Vagina (tissue), 2 donors: ENCODE results near the gene RELCH. TPM values are rescaled to one million over a fixed set of nuclear protein-coding genes. Genes with fewer than 3 reads are reported as not detected.

Experiments used
- DNase-seq, 2 donors: peaks; one replicate each; pipeline ENCODE4 v3.0.0-alpha.2; 2017; ENCODE audit errors: extremely low spot score in 2 of 2
- H3K27ac ChIP-seq: fragments of 200-600 bp; sonication (generic); one replicate; pipeline ENCODE4 v1.5.1; 2019
- H3K27me3 ChIP-seq: fragments of 200-600 bp; sonication (generic); one replicate; pipeline ENCODE4 v1.5.1; 2019
- H3K36me3 ChIP-seq, 2 donors: fragments of 200-600 bp; sonication (generic); one replicate each; pipeline ENCODE4 v1.5.1; 2017 to 2019
- H3K4me1 ChIP-seq: fragments of 200-600 bp; sonication (generic); one replicate; pipeline ENCODE4 v1.5.1; 2019
- H3K4me3 ChIP-seq, 2 donors: fragments of 200-600 bp; sonication (generic); 1 replicate in 1 of 2; 2 replicates in 1 of 2; pipeline ENCODE4 v1.5.1; 2016 to 2019
- H3K9me3 ChIP-seq: fragments of 200-600 bp; sonication (generic); one replicate; pipeline ENCODE4 v1.5.1; 2019
- POLR2A ChIP-seq, 2 donors: fragments of 450-650 bp; IDR thresholded peaks; one replicate each; pipeline ENCODE4 v1.6.1; 2017; ENCODE audit warnings: antibody characterized with exemption in 2 of 2, mild to moderate bottlenecking in 2 of 2, moderate library complexity in 2 of 2
- POLR2AphosphoS5 ChIP-seq, 2 donors: sonication (generic); formaldehyde crosslinking; IDR thresholded peaks; one replicate each; pipeline ENCODE4 v1.9.0; 2017; ENCODE audit warnings: antibody characterized with exemption in 2 of 2, mild to moderate bottlenecking in 2 of 2, low read depth in 1 of 2; ENCODE audit not compliant: insufficient read depth in 1 of 2
- intact Hi-C: fragments of 100-400 bp; cut with DNase I; formaldehyde crosslinking; loops from one replicate; pipeline ENCODE4 v1.15.1; 2023
- total RNA-seq: library from RNA; depleted of rRNA; stranded (reverse); fragments of >200 nt; gene quantifications from one replicate; pipeline ENCODE4 v1.2.3, GENCODE V29; 2016
- TF ChIP-seq, protein P1 (sequence below), 3 experiments: fragments of 450-650 bp in 2 of 3; fragments of 200-600 bp in 1 of 3; sonication (generic) in 1 of 3; IDR thresholded peaks; one replicate each; pipeline ENCODE4 v1.5.1; 2017 to 2019; ENCODE audit warnings: antibody characterized with exemption in 3 of 3, mild to moderate bottlenecking in 2 of 3, moderate library complexity in 2 of 3

Gene RELCH
- total RNA-seq, 1 donor from 2014 or later, result 59.9 TPM

DNA sequence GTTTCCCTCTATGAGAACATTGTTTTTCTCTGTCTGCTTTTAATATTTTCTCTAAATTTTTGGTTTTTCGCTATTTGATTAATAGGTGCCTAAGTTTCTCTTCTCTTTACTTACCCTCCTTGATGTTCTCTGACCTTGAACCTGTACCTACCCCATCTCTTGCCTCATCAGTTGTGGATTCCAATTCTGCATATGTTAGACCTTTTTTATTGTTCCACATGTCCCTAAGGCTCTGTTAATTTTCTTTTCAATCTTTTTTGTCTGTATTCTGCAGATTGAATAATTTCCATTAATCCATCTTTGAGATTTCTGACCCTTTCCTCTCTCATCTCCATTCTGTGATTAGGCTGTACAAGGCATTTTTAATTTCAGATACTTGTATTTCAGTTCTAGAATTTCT is 23.1 kb downstream of the RELCH start:
- no peak overlapping the region for H3K4me3 ChIP-seq
- H3K27ac ChIP-seq, result no peak overlapping the region
- H3K36me3 ChIP-seq, result peaks cover 0 to 13% of the 10 kb centered on the region in 2 donors
- intact Hi-C loops, result no loop called here
- no peaks in the 10 kb centered on the region for H3K9me3 ChIP-seq
- no peak for DNase-seq
- TF ChIP-seq, protein P1, sequence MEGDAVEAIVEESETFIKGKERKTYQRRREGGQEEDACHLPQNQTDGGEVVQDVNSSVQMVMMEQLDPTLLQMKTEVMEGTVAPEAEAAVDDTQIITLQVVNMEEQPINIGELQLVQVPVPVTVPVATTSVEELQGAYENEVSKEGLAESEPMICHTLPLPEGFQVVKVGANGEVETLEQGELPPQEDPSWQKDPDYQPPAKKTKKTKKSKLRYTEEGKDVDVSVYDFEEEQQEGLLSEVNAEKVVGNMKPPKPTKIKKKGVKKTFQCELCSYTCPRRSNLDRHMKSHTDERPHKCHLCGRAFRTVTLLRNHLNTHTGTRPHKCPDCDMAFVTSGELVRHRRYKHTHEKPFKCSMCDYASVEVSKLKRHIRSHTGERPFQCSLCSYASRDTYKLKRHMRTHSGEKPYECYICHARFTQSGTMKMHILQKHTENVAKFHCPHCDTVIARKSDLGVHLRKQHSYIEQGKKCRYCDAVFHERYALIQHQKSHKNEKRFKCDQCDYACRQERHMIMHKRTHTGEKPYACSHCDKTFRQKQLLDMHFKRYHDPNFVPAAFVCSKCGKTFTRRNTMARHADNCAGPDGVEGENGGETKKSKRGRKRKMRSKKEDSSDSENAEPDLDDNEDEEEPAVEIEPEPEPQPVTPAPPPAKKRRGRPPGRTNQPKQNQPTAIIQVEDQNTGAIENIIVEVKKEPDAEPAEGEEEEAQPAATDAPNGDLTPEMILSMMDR (IDR thresholded peaks at IDR 0.05), result no peak
- peaks cover 15% of the 10 kb centered on the region for H3K4me1 ChIP-seq
- no peaks in the 10 kb centered on the region for H3K27me3 ChIP-seq

DNA sequence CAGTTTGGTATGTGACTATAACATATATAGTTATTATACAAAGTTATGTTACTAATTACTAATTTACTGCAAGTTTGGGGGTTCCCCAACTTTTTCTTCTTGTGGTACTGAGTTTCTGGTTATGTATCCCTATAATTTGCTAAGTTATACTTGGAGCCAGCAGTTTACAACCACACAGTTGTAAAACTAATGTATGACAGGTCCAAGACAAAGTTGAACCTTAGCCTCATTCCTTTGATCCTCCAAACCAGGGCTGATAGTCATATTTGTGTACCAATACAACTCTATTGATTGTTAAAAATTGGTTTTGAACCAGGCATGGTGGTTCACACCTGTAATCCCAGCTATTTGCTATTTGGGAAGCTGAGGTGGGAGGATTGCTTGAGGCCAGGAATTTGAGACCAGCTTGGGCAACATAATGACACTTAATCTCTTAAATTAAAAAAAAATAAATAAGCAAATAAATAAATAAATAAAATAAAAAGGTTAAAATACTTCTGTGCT is 24.3 kb downstream of the RELCH start:
- Histone ChIP-seq H3K36me3 (peaks cover 0 to 13% of the 10 kb centered on the region in 2 donors), H3K9me3 (no peaks in the 10 kb centered on the region), H3K4me3 (no peak overlapping the region), H3K27ac (no peak overlapping the region), H3K27me3 (no peaks in the 10 kb centered on the region), H3K4me1 (peaks cover 7% of the 10 kb centered on the region)
- no peak for TF ChIP-seq POLR2A (IDR thresholded peaks at IDR 0.05)
- intact Hi-C loops, result no loop called here
- no peak for DNase-seq

DNA sequence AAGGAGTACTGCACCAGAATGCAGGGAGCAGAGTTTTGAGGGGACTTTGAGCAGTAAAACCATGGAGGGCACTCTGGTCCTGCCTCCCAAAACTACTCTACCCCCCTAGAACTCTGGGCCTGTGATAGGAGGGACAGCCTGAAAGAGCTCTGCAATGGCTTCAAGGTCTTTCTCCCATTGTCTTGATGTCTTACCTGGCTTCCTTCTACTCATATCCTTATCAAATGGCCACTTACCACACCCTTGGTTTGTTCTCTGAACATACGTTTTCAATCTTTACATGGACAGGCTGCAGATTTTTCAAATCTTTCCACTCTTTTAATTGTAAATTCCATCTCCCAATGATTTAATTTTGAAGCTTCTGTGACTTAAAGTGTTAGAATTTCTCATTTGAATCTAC is 27.7 kb downstream of the RELCH start:
- no peak for DNase-seq
- no peak overlapping the region for H3K4me3 ChIP-seq
- H3K9me3 ChIP-seq, result no peaks in the 10 kb centered on the region
- intact Hi-C loops, result no loop called here
- H3K27ac ChIP-seq, result no peak overlapping the region
- H3K4me1 ChIP-seq, result no peaks in the 10 kb centered on the region
- no peaks in the 10 kb centered on the region for H3K27me3 ChIP-seq
- TF ChIP-seq POLR2AphosphoS5 (IDR thresholded peaks at IDR 0.05; ENCODE audit: insufficient read depth in 1 of 2, low read depth in 1 of 2), result no peak
- TF ChIP-seq, protein P1 (IDR thresholded peaks at IDR 0.05), result no peak
- no peak for TF ChIP-seq POLR2A (IDR thresholded peaks at IDR 0.05)
- peaks cover 0 to 13% of the 10 kb centered on the region in 2 donors for H3K36me3 ChIP-seq

DNA sequence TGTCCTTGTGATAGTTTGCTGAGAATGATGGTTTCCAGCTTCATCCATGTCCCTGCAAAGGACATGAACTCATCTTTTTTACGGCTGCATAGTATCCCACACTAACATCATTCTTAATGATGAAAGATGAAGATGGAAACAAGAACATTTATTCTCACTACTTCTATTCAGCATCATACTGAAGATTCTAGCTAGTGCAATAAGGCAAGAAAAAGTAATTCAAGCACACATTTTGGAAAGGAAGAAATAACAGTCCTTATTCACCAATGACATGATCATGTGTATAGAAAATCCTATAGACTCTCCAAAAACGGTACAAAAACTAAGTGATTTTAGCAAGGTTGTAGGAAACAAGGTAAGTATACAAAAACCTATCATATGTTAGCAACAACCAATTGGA is 37.2 kb downstream of the RELCH start:
- no peaks in the 10 kb centered on the region for H3K27me3 ChIP-seq
- H3K4me1 ChIP-seq, result no peaks in the 10 kb centered on the region
- DNase-seq, result no peak
- H3K36me3 ChIP-seq, result peaks cover 0 to 56% of the 10 kb centered on the region in 2 donors
- intact Hi-C loops, result no loop called here
- H3K27ac ChIP-seq, result no peak overlapping the region
- no peak overlapping the region for H3K4me3 ChIP-seq
- TF ChIP-seq POLR2A (IDR thresholded peaks at IDR 0.05) (no peak), POLR2AphosphoS5 (IDR thresholded peaks at IDR 0.05; ENCODE audit: insufficient read depth in 1 of 2, low read depth in 1 of 2) (no peak)
- TF ChIP-seq, protein P1 (IDR thresholded peaks at IDR 0.05), result no peak
- peaks cover 8% of the 10 kb centered on the region for H3K9me3 ChIP-seq

DNA sequence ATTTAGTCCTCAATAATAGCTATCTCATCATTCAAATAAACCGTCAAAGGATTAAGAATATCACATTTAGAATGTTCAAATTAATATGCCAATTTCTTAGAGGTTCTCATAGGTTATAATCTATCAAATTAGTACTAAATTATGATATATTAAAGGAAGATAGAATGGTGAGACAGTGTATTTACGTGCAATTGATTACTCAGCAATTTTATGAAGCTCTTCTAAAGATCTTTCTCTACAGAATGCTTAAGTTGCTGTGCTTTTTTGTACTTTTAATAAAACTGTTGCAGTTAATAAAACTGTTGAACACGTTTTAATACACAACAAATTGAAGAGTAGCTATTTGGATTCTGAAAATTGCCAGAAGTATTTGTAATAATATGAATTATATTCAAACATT is 39.0 kb downstream of the RELCH start:
- H3K4me1 ChIP-seq, result no peaks in the 10 kb centered on the region
- H3K9me3 ChIP-seq, result peaks cover 8% of the 10 kb centered on the region
- no peak overlapping the region for H3K4me3 ChIP-seq
- intact Hi-C loops, result no loop called here
- no peaks in the 10 kb centered on the region for H3K27me3 ChIP-seq
- no peak for TF ChIP-seq POLR2AphosphoS5 (IDR thresholded peaks at IDR 0.05; ENCODE audit: insufficient read depth in 1 of 2, low read depth in 1 of 2)
- TF ChIP-seq POLR2A (IDR thresholded peaks at IDR 0.05), result no peak
- TF ChIP-seq, protein P1 (IDR thresholded peaks at IDR 0.05), result no peak
- no peak overlapping the region for H3K27ac ChIP-seq
- H3K36me3 ChIP-seq, result peaks cover 0 to 61% of the 10 kb centered on the region in 2 donors
- no peak for DNase-seq
